Measurements from ENCODE around the gene ZNF474.

- TF ChIP-seq CTCF (IDR thresholded peaks at IDR 0.05): no peak
- TF ChIP-seq POLR2A (IDR thresholded peaks at IDR 0.05): no peak
These were observed 17.9 kb upstream of the ZNF474 start for GRCh38 chr5:122111460-122111859.

All from adrenal gland (tissue), 5 donors.